Ovary (tissue), 3 donors: Measurements from ENCODE around the gene ENAH.

Source experiments
- POLR2A ChIP-seq: fragments of 450-650 bp; IDR thresholded peaks from one replicate; pipeline ENCODE4 v1.6.1; 2017; ENCODE audit warnings: antibody characterized with exemption, mild to moderate bottlenecking, moderate library complexity
- TF ChIP-seq, protein P1 (sequence below), 3 donors: fragments of 450-650 bp in 2 of 3; fragments of 200-600 bp in 1 of 3; IDR thresholded peaks; one replicate each; pipeline versions ENCODE4 v1.5.1 to v1.8.0; 2016 to 2022; ENCODE audit warnings: antibody characterized with exemption in 3 of 3, mild to moderate bottlenecking in 1 of 3
- donor health status: DM: no; HTN: no; CAD: no.

DNA sequence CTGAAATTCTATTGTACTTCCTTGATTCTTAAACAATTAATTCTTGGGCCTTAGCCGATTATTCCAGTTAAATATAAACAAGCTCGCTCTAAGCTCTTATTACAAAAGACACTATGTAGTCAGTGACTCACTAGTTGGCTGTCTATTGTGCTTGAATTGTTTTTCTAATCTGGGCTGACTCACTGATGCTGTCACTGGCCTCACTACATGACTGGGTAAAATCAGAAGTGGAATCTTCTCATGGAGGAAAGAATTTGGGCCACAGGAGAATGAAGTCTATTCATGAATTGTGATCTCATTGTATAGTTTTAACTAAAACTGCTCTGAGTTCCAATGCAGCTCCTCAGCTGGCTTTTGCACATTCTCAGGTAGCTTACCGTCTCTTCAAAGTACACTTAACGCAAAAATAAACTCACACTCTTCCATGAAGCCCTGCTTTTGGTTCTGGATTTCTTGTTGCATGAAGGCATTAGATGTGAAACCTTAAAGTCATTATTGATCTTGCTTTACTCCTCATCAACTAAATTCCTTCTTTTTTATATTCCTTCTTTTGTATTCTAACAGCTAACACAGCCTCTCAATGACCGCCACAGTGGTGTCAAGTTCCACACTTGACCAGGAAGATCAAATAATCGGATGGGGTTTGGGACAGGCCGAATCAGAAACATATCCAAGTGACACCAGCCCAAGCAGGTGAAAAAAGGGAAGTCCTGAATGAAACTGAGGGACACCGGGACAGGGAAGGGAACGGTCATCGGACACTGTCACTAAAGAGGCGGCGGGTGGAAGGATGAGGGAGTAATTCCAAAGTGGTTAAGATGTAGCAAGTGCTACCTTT, 144.2 kb downstream of the ENAH start:
- TF ChIP-seq, protein P1, sequence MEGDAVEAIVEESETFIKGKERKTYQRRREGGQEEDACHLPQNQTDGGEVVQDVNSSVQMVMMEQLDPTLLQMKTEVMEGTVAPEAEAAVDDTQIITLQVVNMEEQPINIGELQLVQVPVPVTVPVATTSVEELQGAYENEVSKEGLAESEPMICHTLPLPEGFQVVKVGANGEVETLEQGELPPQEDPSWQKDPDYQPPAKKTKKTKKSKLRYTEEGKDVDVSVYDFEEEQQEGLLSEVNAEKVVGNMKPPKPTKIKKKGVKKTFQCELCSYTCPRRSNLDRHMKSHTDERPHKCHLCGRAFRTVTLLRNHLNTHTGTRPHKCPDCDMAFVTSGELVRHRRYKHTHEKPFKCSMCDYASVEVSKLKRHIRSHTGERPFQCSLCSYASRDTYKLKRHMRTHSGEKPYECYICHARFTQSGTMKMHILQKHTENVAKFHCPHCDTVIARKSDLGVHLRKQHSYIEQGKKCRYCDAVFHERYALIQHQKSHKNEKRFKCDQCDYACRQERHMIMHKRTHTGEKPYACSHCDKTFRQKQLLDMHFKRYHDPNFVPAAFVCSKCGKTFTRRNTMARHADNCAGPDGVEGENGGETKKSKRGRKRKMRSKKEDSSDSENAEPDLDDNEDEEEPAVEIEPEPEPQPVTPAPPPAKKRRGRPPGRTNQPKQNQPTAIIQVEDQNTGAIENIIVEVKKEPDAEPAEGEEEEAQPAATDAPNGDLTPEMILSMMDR (IDR thresholded peaks at IDR 0.05): no peak
- no peak for TF ChIP-seq POLR2A
